K562 (cell line): ENCODE measurements around the gene LPAR2. TPM values are rescaled to one million over a fixed set of nuclear protein-coding genes. Genes with fewer than 3 reads are reported as not detected.

Experiments used
- ATAC-seq: fragments of 200-7000 bp; cut with Tn5 transposase; 3 replicates; pipeline ENCODE4 v1.9.1; 2020; ENCODE audit warnings: moderate library complexity
- BruUV-seq: library from RNA; stranded (reverse); fragments of 400-500 nt; replicated peaks from 2 replicates; lab custom pipeline; 2021; lab: Mats Ljungman, UMichigan
- CTCF ChIA-PET: fragments of 300-600 bp; formaldehyde crosslinking; extraction: SDS; loops from one replicate; lab custom pipeline; 2021; ENCODE audit warnings: low intra/inter-chr PET ratio; lab: Yijun Ruan, JAX
- POLR2A ChIA-PET: fragments of 300-600, 350-650 bp; sonication (Branson Sonifier 250); formaldehyde crosslinking; extraction: SDS; loops from one replicate; lab custom pipeline; 2021; ENCODE audit warnings: antibody characterized with exemption, inconsistent platforms; lab: Yijun Ruan, JAX
- DNase-seq, 4 experiments: peaks; one replicate each; pipeline versions ENCODE4 v3.0.0 to v3.0.0-alpha.2; 2011 to 2018; ENCODE audit warnings: low spot score in 3 of 4, mixed read lengths in 3 of 4; ENCODE audit errors: extremely low read depth in 1 of 4
- FAIRE-seq: peaks from 2 replicates; lab custom pipeline; 2011; peaks lifted over from hg19 to GRCh38; lab: Jason Lieb, UNC
- H2AFZ ChIP-seq: 2 replicates; pipeline ENCODE4 v1.6.0; 2011; ENCODE audit warnings: low read depth, low read length, control low read depth, inconsistent platforms
- H3K27ac ChIP-seq: fragments of 200-600 bp; 3 replicates; pipeline ENCODE4 v1.8.0; 2011; ENCODE audit warnings: low read depth, mild to moderate bottlenecking, control low read depth, inconsistent platforms, low read length, moderate library complexity, mixed read lengths; ENCODE audit errors: extremely low read depth
- H3K27me3 ChIP-seq, 2 experiments: fragments of 300-600 bp in 1 of 2; 2 replicates in 1 of 2; 3 replicates in 1 of 2; pipeline versions ENCODE4 v1.6.0 to v1.8.0; 2011; ENCODE audit warnings: inconsistent platforms in 2 of 2, low read length in 2 of 2, mild to moderate bottlenecking in 1 of 2, mixed read lengths in 1 of 2, moderate library complexity in 1 of 2; ENCODE audit not compliant: control insufficient read depth in 2 of 2, insufficient read depth in 2 of 2
- H3K36me3 ChIP-seq: fragments of 300-600 bp; 3 replicates; pipeline ENCODE4 v1.8.0; 2011; ENCODE audit warnings: mild to moderate bottlenecking, low read length, inconsistent platforms; ENCODE audit not compliant: control insufficient read depth, insufficient read depth
- H3K4me1 ChIP-seq, 2 experiments: fragments of 200-600 bp in 1 of 2; replicated peaks in 1 of 2; 2 replicates in 1 of 2; 3 replicates in 1 of 2; pipeline versions ENCODE4 v1.5.1 to v1.8.0; 2011; ENCODE audit warnings: inconsistent platforms in 2 of 2, low read length in 2 of 2, mild to moderate bottlenecking in 1 of 2, mixed read lengths in 1 of 2, moderate library complexity in 1 of 2; ENCODE audit not compliant: control insufficient read depth in 2 of 2, insufficient read depth in 2 of 2
- H3K4me2 ChIP-seq: 2 replicates; pipeline ENCODE4 v1.6.1; 2011; ENCODE audit warnings: low read length, control low read depth, inconsistent platforms, mixed read lengths; ENCODE audit not compliant: insufficient read depth
- H3K4me3 ChIP-seq: fragments of 200-600 bp; sonication (generic), shearing (Covaris generic); 2 replicates; pipeline ENCODE4 v1.5.1; 2016; ENCODE audit warnings: control low read depth, inconsistent platforms
- H3K79me2 ChIP-seq: fragments of 200-600 bp; 3 replicates; pipeline ENCODE4 v1.8.0; 2011; ENCODE audit warnings: low read length, inconsistent platforms; ENCODE audit not compliant: control insufficient read depth, insufficient read depth
- H3K9ac ChIP-seq, 2 experiments: 2 replicates each; pipeline versions ENCODE4 v1.6.0 to v1.6.1; 2011; ENCODE audit warnings: low read depth in 2 of 2, low read length in 2 of 2, control low read depth in 1 of 2, inconsistent platforms in 1 of 2, mild to moderate bottlenecking in 1 of 2, mixed read lengths in 1 of 2; ENCODE audit not compliant: insufficient read depth in 1 of 2
- H3K9me1 ChIP-seq: one replicate; pipeline ENCODE4 v1.6.0; 2011; ENCODE audit warnings: inconsistent platforms, mild to moderate bottlenecking, low read length, moderate library complexity; ENCODE audit not compliant: control insufficient read depth, insufficient read depth
- H3K9me3 ChIP-seq: replicated peaks from 2 replicates; pipeline ENCODE4 v1.5.1; 2011; ENCODE audit warnings: low read depth, low read length, inconsistent platforms; ENCODE audit not compliant: control insufficient read depth, insufficient read depth
- H4K20me1 ChIP-seq: replicated peaks from 2 replicates; pipeline ENCODE4 v1.6.1; 2011; ENCODE audit warnings: low read length, inconsistent platforms, mixed read lengths; ENCODE audit not compliant: control insufficient read depth, insufficient read depth
- CREB5 ChIP-seq: fragments of 250-450 bp; sonication (Bioruptor Pico); IDR thresholded peaks from 2 replicates; pipeline ENCODE4 v1.5.0; 2020; ENCODE audit warnings: mild to moderate bottlenecking
- HBP1 ChIP-seq: fragments of 450-650 bp; formaldehyde crosslinking; IDR thresholded peaks from 2 replicates; pipeline ENCODE4 v1.4.0; 2022; ENCODE audit warnings: missing genetic modification characterization
- KLF6 ChIP-seq: fragments of 250-450 bp; sonication (Bioruptor Pico); IDR thresholded peaks from 2 replicates; pipeline ENCODE4 v1.4.0; 2020; ENCODE audit warnings: mild to moderate bottlenecking, moderate library complexity, borderline replicate concordance
- NFIX ChIP-seq: fragments of 250-450 bp; sonication (Bioruptor Pico); IDR thresholded peaks from 2 replicates; pipeline ENCODE4 v1.4.0; 2020; ENCODE audit warnings: low read depth, mild to moderate bottlenecking, moderate library complexity
- RNF2 ChIP-seq: sonication (generic); IDR thresholded peaks from 2 replicates; pipeline ENCODE4 v1.6.1; 2016
- SNAPC5 ChIP-seq: fragments of 250-450 bp; sonication (Bioruptor Pico); IDR thresholded peaks from 2 replicates; pipeline ENCODE4 v1.8.0; 2021; ENCODE audit warnings: moderate library complexity, mild to moderate bottlenecking, inconsistent platforms
- TEAD2 ChIP-seq: fragments of 450-650 bp; IDR thresholded peaks from 2 replicates; pipeline ENCODE4 v1.6.1; 2016; ENCODE audit warnings: missing genetic modification characterization, control low read depth, missing compliant biosample characterization
- TEAD4 ChIP-seq, 2 experiments: sonication (generic) in 1 of 2; formaldehyde crosslinking in 1 of 2; IDR thresholded peaks; 2 replicates each; pipeline versions ENCODE4 v1.6.1 to v1.8.0; 2012 to 2022; ENCODE audit warnings: borderline replicate concordance in 1 of 2, inconsistent platforms in 1 of 2, low read length in 1 of 2, mild to moderate bottlenecking in 1 of 2, missing genetic modification reagents in 1 of 2
- TGIF2 ChIP-seq: sonication (generic); formaldehyde crosslinking; IDR thresholded peaks from 2 replicates; pipeline ENCODE4 v1.8.1; 2022; ENCODE audit warnings: mild to moderate bottlenecking, missing genetic modification reagents, moderate library complexity
- ZNF445 ChIP-seq: fragments of 250-450 bp; sonication (Bioruptor Pico); IDR thresholded peaks from 2 replicates; pipeline ENCODE4 v1.4.0; 2020; ENCODE audit warnings: low read depth, mild to moderate bottlenecking, moderate library complexity
- WGBS: fragments of 100-300 bp; shearing (Covaris generic); methylation state at CpG from one replicate; pipeline ENCODE4 v1.1.6; 2016; ENCODE audit warnings: low coverage, mixed read lengths; ENCODE audit not compliant: insufficient coverage; ENCODE audit errors: missing lambda C conversion rate; 5-methylcytosine and 5-hydroxymethylcytosine counted together
- in situ Hi-C: fragments of 300-500 bp; cut with MboI; formaldehyde crosslinking; loops from 4 replicates; pipeline ENCODE4 v1.15.0; 2018; ENCODE audit warnings: inconsistent platforms, mixed read lengths
- intact Hi-C: fragments of 100-400 bp; cut with micrococcal nuclease; formaldehyde crosslinking; loops from 2 replicates; pipeline ENCODE4 v1.14.2; 2022
- polyA plus RNA-seq, 8 experiments: library from polyadenylated mRNA; depleted of rRNA in 4 of 8; stranded (reverse) in 5 of 8; unstranded in 3 of 8; fragments of >200 nt; fragmentation: Nextera tagmentation in 2 of 8; fragmentation: Illumina TruSeq in 1 of 8; extraction: Ambion mirVana in 2 of 8; extraction: Trizol in 1 of 8; gene quantifications; 2 replicates each; pipeline versions ENCODE4 v1.2.1 to v1.2.3, GENCODE V29; 2011 to 2014; ENCODE audit warnings: inconsistent platforms in 1 of 8, missing spikeins in 1 of 8
- total RNA-seq, 7 experiments: library from RNA; depleted of rRNA in 6 of 7; stranded (reverse); fragments of >200 nt in 6 of 7; fragmentation: Illumina TruSeq in 2 of 7; extraction: Trizol in 2 of 7; gene quantifications; 2 replicates each; pipeline versions ENCODE4 v1.2.1 to v1.2.3, GENCODE V29; 2011 to 2021; ENCODE audit warnings: low replicate concordance in 1 of 7
- TF ChIP-seq, protein P1 (sequence below): sonication (generic); formaldehyde crosslinking; IDR thresholded peaks from 2 replicates; pipeline ENCODE4 v1.8.0; 2022; ENCODE audit warnings: mild to moderate bottlenecking, missing genetic modification reagents
- TF ChIP-seq, protein P2 (sequence below): fragments of 450-650 bp; IDR thresholded peaks from 2 replicates; pipeline ENCODE4 v1.6.1; 2017; ENCODE audit warnings: antibody characterized with exemption

The LPAR2 gene
- total and polyA plus RNA-seq, 9 of the 15 experiments (the other 6 are each of a cell fraction or from before 2014, with no cell fraction given), result 0.63 to 13.8 (median 4.4) TPM

DNA sequence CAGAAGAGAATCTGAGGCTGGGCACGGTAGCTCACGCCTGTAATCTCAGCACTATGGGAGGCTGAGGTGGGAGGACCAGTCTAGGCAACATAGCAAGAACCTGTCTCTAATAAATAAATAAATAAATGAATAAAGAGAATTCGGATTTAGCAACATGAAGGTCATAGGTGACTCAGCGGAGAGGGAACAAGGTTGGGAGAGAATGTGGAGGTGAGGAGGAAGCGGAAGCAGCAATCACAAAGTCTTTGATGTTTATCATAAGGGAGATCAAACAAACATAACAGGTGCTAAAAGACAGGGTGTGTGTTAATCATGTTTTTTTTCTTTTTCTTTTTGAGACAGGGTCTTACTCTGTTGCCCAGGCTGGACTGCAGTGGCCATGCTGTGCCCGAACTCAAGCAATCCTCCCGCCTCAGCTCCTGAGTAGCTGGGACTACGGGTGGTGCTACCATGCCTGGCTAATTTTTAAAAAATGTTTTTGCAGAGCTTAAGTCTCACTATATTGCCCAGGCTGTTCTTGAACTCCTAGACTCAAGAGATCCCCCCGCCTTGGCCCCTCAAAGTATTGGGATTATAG is 25.8 kb downstream of the LPAR2 start:
- Histone ChIP-seq H2AFZ (no peak overlapping the region), H3K9ac (no peak overlapping the region), H3K27me3 (no peaks in the 10 kb centered on the region), H4K20me1 (no peaks in the 10 kb centered on the region), H3K4me3 (no peak overlapping the region), H3K36me3 (no peaks in the 10 kb centered on the region), H3K4me1 (peaks cover 3 to 15% of the 10 kb centered on the region in 2 experiments; a peak in 3 of 5 replicates), H3K4me2 (no peak overlapping the region), H3K9me1 (no peaks in the 10 kb centered on the region), H3K27ac (no peak overlapping the region), H3K79me2 (no peaks in the 10 kb centered on the region), H3K9me3 (no peaks in the 10 kb centered on the region)
- DNase-seq (no peak), FAIRE-seq (no peak), ATAC-seq (no peak)
- intact Hi-C loops (no loop called here), in situ Hi-C loops (no loop called here)
- WGBS, result 21% methylated on average over 9 of the region's 9 CpGs
- no TSS peak for BruUV-seq
- ChIA-PET CTCF (no interaction called here), POLR2A (interaction anchor here (0.6 to 0.7 kb wide), 3 partner anchors 16 to 111 kb away, joined by 3 read pairs; partner anchors contain the start of gene PBX4)
- TF ChIP-seq TEAD4 (IDR thresholded peaks at IDR 0.05; ENCODE audit: low read length) (no peak), TEAD4 (CRISPR knock-in tag; IDR thresholded peaks at IDR 0.05; ENCODE audit: borderline replicate concordance) (no peak), TGIF2 (CRISPR knock-in tag) (no peak), RNF2 (no peak), HBP1 (CRISPR knock-in tag) (no peak), TEAD2 (no peak), SNAPC5 (no peak), KLF6 (CRISPR knock-in tag) (no peak), ZNF445 (CRISPR knock-in tag) (no peak), CREB5 (CRISPR knock-in tag) (no peak), NFIX (CRISPR knock-in tag) (no peak)
- TF ChIP-seq, protein P1, sequence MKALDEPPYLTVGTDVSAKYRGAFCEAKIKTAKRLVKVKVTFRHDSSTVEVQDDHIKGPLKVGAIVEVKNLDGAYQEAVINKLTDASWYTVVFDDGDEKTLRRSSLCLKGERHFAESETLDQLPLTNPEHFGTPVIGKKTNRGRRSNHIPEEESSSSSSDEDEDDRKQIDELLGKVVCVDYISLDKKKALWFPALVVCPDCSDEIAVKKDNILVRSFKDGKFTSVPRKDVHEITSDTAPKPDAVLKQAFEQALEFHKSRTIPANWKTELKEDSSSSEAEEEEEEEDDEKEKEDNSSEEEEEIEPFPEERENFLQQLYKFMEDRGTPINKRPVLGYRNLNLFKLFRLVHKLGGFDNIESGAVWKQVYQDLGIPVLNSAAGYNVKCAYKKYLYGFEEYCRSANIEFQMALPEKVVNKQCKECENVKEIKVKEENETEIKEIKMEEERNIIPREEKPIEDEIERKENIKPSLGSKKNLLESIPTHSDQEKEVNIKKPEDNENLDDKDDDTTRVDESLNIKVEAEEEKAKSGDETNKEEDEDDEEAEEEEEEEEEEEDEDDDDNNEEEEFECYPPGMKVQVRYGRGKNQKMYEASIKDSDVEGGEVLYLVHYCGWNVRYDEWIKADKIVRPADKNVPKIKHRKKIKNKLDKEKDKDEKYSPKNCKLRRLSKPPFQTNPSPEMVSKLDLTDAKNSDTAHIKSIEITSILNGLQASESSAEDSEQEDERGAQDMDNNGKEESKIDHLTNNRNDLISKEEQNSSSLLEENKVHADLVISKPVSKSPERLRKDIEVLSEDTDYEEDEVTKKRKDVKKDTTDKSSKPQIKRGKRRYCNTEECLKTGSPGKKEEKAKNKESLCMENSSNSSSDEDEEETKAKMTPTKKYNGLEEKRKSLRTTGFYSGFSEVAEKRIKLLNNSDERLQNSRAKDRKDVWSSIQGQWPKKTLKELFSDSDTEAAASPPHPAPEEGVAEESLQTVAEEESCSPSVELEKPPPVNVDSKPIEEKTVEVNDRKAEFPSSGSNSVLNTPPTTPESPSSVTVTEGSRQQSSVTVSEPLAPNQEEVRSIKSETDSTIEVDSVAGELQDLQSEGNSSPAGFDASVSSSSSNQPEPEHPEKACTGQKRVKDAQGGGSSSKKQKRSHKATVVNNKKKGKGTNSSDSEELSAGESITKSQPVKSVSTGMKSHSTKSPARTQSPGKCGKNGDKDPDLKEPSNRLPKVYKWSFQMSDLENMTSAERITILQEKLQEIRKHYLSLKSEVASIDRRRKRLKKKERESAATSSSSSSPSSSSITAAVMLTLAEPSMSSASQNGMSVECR, result no peak
- TF ChIP-seq, protein P2, sequence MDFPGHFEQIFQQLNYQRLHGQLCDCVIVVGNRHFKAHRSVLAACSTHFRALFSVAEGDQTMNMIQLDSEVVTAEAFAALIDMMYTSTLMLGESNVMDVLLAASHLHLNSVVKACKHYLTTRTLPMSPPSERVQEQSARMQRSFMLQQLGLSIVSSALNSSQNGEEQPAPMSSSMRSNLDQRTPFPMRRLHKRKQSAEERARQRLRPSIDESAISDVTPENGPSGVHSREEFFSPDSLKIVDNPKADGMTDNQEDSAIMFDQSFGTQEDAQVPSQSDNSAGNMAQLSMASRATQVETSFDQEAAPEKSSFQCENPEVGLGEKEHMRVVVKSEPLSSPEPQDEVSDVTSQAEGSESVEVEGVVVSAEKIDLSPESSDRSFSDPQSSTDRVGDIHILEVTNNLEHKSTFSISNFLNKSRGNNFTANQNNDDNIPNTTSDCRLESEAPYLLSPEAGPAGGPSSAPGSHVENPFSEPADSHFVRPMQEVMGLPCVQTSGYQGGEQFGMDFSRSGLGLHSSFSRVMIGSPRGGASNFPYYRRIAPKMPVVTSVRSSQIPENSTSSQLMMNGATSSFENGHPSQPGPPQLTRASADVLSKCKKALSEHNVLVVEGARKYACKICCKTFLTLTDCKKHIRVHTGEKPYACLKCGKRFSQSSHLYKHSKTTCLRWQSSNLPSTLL, result no peak
